Fibroblast of the conjunctiva (primary cell): ENCODE results near the gene C1orf115.
"Not testable (repeated sequence)": the region's sequence is repeated elsewhere in the genome, so short reads cannot be mapped to it uniquely, and the experiment has no call there.

Experiments
- DNase-seq: peaks from one replicate; pipeline ENCODE4 v3.0.0-alpha.2; 2010; ENCODE audit warnings: low read depth

Gene C1orf115

DNA sequence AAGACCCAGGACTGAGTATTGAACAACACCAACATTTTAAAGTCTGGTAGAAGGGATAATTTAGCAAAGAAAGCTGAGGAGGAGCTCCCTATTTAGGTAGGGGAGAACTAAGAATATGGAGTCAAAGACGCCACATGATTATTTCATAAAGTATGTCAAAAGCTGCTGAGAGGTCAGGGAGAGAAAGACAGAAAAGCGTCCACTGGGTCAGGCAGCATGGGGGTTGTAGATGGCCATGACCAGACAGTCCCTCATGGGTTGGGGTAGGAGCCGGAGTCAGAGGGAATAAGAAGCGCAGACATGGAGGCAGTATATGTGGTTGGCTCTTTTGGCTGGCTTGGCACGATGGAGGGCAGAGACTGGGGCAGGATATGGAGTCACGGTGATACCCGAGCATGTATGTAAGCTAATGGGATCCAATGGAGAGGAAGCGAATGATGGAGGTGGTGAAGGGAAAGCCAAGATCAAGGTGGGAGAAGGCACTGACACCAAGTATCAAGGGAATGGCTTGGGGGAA lies 4.8 kb downstream of the C1orf115 start:
- DNase-seq, result no peak

DNA sequence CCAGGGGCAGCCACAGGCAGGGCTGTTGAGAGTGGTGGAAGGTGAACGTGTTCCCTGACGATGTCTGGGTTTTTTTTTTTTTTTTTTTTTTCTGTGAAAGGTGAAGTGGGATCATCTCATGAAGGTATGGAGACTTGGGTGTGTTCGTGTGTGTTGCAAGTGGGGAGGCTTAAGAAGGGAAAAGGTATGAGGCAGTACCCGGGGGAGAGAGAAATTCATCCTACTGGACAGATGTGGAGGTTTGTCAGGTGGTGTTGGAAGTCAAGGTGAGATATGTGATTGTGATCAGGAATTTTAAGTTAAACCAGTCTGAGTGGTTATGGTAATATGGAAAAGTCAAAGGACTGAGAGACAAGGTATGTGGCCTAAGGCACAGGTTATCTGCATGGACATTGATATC lies 5.3 kb downstream of the C1orf115 start:
- DNase-seq, result no peak

DNA sequence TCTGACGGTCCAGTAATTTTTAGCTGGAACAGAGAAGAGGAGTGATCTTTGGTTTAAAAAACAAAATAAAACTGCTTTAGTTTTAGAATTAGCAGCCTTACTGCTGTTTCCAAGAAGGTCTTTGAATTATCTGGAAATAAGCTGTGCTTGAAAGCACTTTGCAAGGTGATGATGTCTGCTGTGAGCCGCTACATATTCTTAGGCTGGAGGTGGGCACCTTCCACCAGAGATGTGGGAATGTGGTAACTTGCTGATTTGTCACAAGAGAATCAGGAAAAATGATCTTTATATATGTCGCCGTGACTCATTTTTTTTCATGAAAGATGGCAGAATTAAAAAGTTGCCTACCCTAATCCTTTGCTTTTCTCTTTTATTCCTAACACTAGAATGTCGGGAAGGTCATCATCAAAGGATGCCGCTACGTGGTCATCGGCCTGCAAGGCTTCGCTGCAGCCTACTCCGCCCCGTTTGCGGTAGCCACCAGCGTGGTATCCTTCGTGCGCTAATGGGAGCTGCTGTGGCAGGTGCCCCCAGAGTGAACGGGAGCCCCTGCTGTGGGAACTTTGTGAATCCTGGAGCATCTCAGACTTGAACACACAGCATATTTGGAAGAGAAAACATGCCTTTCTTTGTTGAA lies 6.2 kb downstream of the C1orf115 start:
- DNase-seq, result no peak

DNA sequence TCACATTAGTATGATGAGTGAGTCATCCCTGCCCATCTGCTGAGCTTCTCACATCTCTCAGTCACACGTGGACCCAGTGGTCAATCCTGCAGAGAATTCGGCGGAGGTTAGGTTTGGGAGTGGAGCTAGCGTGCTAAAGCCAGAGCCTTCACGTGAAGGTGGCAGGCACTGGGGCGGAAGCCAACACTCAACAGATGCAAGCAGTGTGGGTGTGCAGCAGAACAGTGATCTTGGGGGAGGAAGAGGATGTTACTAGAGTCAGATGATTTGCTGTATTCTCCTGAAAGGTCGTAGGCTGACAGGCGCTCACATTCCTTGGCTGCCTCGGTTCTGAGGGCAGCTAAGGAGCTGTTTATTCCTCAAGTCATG lies 6.7 kb downstream of the C1orf115 start:
- no peak for DNase-seq

DNA sequence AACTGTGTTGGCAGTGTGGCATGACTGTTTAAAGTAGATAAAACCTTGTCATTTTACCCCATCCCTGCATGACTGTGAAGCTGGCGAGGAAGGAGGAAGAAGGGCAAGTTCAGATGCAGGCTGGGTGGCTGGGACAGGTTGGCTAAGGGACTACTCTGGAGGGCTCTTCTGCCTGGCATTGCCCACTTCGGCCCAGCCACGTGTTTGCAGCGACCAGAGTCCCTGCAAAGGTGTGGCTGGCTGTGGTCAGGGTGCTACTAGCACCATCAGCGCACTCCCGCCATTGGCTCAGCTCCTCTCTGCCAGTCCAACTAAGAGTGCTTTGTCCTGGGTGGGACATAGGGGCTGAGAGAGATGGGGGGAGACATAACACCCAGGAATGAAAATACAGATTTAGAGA lies 7.2 kb downstream of the C1orf115 start:
- DNase-seq, result no peak

DNA sequence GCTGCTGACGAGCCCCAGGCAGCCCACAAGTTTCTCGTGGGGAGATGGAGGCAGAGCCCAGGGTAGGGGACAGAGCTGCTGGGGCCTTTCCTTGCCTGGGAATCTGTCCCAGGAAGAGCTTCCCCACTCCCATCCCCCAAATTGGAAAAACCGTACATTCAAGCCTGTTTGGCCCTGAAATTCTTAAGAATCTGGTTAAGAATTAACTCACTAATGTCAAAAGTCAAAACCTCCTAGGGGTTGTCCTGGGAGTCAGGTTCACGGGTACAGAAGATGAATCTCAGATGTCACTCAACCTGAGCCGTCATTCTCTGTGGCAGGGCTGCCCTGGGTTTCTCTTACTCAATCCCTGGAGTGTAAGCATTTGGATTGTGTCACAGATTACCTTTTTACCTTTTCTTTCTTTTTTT lies 8.4 kb downstream of the C1orf115 start:
- DNase-seq, result no peak

DNA sequence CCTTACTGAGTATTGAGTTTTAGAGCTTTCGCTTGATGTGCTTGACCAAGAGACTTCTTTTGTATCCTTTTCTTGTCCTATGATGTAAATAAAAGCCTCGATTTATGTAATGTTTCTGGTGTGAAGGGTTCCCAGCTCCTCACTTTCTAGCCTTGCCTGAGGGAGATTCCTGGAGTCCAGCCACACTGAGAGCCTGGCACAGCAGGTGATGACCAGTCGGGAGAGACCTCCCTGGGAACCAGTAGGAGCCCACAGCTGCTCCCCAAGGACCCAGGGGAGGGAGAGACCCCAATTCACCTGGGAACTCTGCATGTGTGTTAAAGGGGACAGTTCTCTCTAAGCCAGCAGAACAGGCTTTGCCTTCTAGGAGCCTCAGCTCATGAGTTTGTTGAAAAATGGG lies 8.9 kb downstream of the C1orf115 start:
- DNase-seq, result no peak

DNA sequence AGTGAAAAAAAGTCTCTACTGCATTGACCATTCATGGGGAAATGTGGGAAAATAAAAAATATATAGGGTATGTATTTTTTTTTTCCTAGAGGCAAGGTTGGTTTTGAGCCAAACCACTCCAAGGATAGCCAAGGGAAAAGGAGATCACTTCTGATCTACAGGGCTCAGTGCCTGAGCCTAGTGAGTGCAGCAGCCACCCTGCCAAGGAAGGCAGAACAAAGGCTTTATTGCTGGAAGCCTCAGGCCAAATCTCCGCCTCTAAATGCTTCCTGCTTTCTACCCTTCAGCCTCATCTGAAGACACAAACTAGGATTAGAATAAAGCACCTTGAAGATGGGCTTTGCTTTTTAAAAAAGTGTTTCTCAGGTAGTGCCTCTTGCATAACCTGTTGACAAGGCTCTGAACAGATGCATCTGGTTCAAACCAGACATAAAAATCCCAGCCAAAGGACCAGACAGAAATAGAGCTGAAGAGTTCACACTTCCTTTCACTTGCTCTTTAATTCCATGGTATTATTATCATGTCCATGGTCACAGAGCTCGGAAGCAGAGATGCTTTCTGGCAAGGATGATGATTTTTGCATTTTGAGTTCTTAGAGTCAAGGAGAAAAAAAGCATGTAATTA lies 10.5 kb downstream of the C1orf115 start:
- no peak for DNase-seq

DNA sequence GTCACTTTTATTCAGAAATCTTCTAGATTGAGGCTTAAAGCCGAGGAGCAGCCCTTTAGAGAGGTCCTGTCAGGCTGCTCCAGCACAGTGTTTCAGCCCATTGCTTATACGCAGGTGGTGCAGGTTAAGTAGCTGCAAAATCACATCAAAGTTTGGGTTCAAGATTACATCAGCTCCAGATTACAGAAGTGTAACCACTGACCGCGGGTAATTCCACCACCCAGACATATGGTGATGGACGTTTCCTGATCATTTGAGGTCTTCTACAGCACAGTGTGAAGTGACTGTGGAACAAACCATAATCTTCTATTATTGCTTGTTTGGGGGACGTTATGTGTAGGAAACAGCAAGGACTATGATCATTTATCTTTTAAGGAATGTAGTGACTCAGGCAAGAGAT lies 11.8 kb downstream of the C1orf115 start:
- DNase-seq, result no peak

DNA sequence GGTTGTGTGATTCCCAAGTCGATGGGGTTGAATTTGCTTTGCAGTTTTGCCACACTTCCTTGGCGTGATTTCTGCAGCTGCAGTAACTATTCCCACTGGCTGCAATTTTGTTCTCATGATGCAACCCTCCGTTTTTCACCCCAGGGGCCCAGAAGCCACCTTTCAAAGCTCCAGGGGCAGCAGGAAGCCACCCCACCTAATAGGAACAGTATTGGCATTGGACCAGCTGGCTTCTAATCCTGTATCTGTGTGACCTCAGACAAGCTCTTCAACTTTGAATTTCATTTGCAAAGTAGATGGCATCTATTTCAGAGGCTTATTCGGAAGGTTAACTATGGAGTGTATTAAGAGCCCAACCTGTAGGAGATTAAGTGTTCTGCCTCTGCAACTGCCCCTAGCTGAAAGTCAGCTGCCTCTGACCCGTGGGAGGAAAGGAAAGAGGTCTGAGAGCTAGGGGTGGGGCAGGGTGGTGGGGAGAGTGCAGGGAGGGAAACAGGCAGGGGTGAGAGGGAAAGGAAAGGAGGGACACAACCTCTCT lies 12.6 kb downstream of the C1orf115 start:
- no peak for DNase-seq

DNA sequence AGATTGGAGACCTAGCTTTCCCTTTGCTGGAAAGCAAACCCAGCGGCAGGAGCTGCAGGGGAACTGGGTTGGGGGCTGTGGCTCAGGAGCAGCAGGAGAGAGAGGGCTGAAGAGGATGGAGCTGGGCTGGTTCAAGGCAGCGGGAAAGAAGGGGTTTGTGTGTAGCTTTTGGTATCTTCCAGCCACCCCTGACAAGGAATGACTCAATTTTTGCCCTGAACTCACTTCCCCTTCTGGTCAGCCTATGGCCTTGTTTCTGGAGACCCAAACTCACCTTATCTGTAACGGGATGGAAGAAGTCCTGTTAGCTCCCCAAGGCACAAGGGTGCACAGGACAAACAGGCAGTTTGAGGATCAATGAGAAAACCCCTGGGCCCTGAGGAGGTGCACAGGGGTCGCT lies 13.1 kb downstream of the C1orf115 start:
- no peak for DNase-seq

DNA sequence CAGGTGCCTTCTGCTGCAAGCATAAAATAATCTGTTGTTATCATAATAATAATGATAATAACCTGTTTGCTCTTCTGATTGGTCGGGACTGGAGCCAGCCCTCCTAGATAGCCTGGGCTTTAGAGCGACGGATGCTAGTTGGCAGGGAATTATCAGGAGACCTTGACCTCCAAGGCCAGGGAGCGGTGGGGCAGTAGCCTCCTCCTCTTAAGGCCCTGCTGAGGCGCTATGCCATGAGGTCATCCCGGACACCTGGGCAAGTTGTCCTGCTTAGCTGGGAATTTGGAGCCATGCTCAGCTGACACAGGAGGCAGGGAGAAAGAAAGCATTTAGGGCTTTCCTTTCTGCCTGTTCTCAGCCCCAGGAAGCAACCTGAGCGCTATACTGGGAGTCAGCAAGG lies 15.6 kb downstream of the C1orf115 start:
- DNase-seq, result no peak

DNA sequence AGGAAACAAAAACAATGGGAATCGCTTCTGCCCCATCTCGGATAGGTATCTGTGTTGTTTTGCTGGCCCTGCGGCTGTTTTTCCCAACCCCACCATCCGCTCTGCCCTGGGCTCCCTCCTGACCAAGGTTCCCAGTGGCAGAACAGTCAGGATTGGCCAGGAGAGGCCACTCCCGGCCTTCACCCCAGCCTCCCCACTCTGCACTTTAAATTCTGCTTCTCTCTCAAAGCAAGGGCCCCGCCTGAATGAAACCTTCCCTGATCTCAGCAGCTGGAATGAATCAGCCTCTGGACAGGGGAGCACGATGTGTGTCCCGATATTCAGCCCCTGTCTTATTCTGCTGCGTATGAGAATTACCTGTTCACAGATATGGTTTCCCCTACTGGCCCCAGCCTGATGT lies 16.3 kb downstream of the C1orf115 start:
- no peak for DNase-seq

DNA sequence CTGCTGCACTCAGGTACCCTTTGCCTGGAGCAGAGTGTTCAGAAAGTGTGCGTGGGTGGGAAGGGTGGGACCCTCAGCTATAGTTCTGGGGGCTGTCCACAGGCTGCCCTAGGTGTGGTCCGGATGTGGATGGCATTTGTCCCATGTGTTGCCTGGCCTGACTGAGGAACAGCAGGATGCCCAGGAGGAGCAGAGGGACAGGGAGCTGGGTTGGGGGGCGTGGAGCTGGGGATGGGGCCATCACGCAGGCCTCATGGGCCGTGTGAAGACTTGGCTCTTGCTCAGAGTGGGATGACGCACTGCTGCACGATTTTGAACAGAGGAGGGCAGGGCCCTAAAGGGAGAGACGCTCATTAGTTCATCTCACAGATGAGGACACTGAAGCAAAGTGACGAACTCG lies 17.0 kb downstream of the C1orf115 start:
- DNase-seq, result no peak

DNA sequence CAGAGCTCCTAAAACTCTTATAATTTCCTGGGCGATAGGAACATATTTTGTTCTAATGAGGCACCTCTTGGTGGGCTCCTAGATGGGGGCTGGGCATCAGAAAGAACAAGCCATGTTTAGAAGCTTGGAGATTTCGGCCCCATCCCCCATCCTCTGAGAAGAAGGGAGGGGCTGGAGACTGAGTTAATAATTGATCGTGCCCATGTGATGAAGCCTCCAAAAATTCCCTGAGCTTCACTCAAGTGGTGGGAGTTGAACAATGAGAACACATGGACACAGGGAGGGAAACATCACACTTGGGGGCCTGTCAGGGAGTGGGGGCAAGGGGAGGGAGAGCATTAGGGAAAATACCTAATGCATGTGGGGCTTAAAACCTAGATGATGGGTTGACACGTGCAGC lies 18.1 kb downstream of the C1orf115 start:
- no peak for DNase-seq

DNA sequence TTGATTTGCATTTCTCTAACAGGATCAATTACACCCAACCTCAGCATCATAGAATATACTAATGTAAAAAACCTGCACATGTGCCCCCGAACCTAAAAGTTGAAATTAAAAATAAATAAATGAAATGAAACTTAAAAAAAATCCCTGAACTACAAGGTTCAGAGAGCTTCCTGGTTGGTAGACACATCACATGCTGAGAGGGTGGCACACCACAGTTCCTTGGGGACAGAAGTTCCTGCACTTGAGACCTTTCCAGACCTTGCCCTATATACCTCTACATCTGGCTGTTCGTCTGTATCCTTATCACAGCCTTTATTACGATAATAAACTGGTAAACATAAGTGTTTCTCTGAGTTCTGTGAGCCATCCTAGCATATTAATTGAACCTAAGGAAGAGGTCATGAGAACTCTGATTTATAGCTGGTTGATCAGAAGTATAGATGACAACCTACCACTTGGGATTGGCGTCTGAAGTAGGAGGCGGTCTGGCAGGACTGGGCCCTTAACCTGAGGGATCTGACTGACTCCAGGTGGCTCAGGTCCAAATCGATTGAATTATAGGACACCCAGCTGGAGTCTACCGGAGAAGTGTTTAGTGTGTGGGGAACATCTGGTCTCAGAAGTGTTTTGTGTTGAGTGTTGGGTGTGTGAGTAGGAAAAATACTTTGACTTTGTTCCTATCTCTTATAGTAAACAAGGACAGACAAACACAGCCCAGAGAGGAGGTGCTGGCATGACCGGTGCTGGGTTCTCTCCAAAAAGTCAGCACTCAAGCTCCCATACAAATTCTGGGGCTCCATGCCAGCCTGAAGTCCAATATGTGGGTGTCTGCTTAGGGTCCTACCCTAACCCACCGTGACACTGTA lies 19.0 kb downstream of the C1orf115 start:
- DNase-seq, result no peak

DNA sequence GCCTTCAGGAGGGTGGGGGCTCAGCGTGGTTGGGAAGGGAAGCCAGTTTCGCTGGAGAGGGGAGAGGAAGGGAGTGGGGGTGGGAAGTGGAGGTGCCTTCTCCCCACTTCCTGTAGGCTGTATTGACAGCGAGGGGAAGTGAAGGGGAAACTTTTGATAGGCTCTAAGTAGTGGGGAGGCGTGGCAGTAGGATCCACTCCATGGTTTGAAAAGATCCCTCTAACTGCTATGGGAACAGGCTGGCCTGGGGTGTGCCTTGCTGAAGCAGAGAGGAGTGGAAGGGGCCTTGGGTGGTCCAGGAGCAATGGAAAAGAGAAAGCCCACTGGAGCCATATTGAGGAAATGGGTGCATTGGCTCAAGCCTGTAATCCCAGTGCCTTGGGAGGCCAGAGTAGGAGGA lies 20.2 kb downstream of the C1orf115 start:
- DNase-seq, result no peak

DNA sequence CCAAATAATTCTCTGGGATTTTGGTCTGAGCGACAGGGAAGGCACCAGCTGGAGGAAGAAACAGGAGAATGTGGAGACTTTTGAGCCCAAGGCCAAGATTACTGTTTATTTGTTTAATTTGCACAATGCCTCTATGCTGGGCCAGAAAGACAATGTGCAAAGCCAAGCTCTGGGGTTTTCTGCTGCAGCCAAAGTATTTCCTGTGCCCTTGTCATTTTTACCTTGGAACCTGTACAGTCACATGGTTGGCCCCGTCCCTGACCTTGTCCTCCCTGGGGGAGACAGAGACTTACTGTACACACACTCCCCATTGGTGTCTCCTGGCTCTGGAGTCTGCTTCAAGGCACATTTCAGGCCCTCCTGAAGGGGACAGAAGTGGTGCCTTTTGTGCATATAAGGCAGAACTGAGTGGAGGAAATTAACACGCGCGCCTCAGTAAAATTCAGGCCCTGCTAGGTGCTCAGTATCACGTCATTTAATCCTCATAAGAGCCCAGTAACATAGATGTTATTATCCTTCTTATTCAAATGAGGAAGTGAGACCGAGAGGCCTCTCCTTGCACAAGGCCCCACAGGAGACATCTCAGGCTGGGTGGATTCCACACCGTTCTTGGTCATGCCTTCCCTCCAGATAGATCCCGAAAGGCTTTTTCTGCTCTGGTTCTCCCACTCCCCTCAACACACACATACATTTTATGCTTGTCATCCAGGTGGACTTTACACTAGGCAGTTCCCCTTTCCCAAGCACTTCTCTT lies 21.1 kb downstream of the C1orf115 start:
- no peak for DNase-seq

DNA sequence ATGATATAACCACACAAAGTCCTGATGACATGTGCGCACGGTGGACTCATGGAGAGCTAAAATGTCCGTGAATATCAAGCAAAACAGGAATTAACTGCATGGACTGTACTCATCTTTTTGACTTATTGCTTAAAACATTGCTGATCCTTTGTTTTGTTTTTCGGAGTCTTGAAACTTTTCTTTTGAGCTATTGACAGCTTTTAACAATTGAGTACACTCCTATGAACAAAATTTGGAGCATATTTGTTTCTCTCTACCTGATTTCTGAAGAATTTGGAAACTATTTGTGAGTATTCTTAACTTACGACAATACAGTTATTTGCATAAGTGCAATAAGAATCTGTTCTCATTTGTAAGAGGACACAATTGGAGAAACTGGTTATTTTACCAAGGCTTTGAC lies 25.8 kb downstream of the C1orf115 start:
- not testable (repeated sequence) for DNase-seq

DNA sequence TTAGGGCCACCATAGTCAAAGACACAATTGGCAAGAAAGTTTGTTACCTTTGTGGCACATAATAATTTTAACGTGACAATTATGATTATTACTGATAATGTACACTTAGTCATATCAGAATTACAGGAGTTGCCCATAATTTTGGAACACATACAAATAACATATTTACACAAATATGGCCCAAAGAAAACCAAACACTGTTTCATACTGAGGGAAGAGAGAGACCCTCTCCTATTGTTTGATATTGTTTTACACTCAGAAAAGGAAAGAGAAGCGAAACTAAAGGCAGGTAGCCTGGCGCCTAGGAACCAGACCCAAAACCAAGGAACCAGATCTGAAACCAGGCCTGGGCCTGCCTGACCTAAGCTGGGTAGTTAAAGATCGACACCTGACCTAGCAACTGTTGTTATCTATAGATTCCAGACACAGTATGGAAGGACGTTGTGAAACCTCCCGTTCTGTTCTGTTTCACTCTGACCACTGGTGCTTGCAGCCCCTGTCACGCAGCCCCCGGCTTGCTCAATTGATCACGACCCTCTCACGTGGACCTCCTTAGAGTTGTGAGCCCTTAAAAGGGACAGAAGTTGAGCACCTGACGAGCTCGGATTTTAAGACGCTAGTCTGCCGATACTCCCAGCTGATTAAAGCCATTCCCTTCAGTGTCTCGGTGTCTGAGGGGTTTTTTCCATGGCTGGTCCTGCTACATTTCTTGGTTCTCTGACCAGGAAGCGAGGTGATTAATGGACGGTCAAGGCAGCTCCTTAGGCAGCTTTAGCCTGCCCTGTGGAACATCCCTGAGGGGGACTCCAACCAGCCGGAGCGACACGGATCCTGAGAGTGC lies 27.9 kb downstream of the C1orf115 start:
- no peak for DNase-seq

DNA sequence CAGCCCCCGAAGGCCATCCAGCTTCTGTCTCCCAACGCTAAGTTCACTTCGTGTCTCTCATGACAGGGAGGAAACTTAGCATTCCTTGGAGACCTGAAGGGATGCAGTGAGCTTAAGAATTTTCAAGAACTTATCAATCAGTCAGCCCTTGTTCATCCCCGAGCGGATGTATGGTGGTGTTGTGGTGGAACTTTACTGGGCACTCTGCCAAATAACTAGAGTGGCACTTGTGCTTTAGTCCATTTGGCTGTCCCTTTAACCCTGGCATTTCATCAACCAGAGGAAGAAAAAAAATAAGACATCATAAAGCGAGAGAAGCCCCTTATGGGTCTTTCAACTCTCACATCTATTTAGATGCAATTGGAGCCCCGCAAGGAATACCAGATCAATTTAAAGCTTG lies 31.1 kb downstream of the C1orf115 start:
- DNase-seq, result not testable (repeated sequence)
